NCI-H1417 (cell line): ENCODE results near the gene KTI12.
A peak's percentile ranks its signal among the peaks of the same experiment; 100 is the strongest.

Source experiments
- DNase-seq, 3 experiments: peaks; one replicate each; lab custom pipeline; 2025; lab: John Stamatoyannopoulos, UW

The KTI12 gene

GRCh38 chr1:51986718-51987117, 46.9 kb downstream of the KTI12 start:
- DNase-seq = peak in 2 of 3 experiments; percentile 27 to 70

GRCh38 chr1:51982161-51982560, 51.4 kb downstream of the KTI12 start:
- DNase-seq = no peak
